Femur (tissue), 1 donor: Measurements from ENCODE around the gene NKG7.

ENCODE experiments used
- DNase-seq: peaks from one replicate; pipeline ENCODE4 v3.0.0-alpha.2; 2017

Gene NKG7

GRCh38 chr19:51389143-51389542, 16.7 kb upstream of the NKG7 start:
- no peak for DNase-seq

- no peak for DNase-seq
Observed at GRCh38 chr19:51387924-51388389, 15.5 kb upstream of the NKG7 start, which contains the start of gene LIM2. Gene LIM2 (minus strand): TSS chr19:51387974. CDS start chr19:51387443, 531 bp downstream.

GRCh38 chr19:51386882-51387520, 14.5 kb upstream of the NKG7 start:
- DNase-seq = no peak

- no peak for DNase-seq
Observed at GRCh38 chr19:51382004-51382403, 9.6 kb upstream of the NKG7 start.

- DNase-seq = no peak
Observed at GRCh38 chr19:51380379-51380778, 7.9 kb upstream of the NKG7 start.

GRCh38 chr19:51377422-51377821, 5.0 kb upstream of the NKG7 start:
- DNase-seq = no peak

- DNase-seq = no peak
Observed at GRCh38 chr19:51375504-51376221, 3.2 kb upstream of the NKG7 start.

- DNase-seq = no peak
Observed at GRCh38 chr19:51372021-51372648, 319 bp downstream of the NKG7 start.

- DNase-seq = no peak
Observed at GRCh38 chr19:51371186-51371690, 1.2 kb downstream of the NKG7 start.

GRCh38 chr19:51370230-51370629, 2.2 kb downstream of the NKG7 start:
- DNase-seq = no peak

GRCh38 chr19:51368366-51369282, 3.8 kb downstream of the NKG7 start, which contains the start of gene CLDND2:
Gene CLDND2 (minus strand): TSS chr19:51369003. CDS start chr19:51368577, 426 bp downstream.
- DNase-seq = no peak

- DNase-seq = peak; percentile 99
Observed at GRCh38 chr19:51367565-51368365, 4.7 kb downstream of the NKG7 start.

GRCh38 chr19:51367255-51367564, 5.2 kb downstream of the NKG7 start:
- DNase-seq = no peak

GRCh38 chr19:51366389-51367254, 5.8 kb downstream of the NKG7 start:
- DNase-seq = peak; percentile 99

- no peak for DNase-seq
Observed at GRCh38 chr19:51365965-51366388, 6.5 kb downstream of the NKG7 start, which contains the start of gene ETFB. Gene ETFB (minus strand): TSS chr19:51366388. CDS start chr19:51366326, 62 bp downstream.

- peak; percentile 36 for DNase-seq
Observed at GRCh38 chr19:51365211-51365964, 7.1 kb downstream of the NKG7 start.

- DNase-seq = no peak
Observed at GRCh38 chr19:51364200-51365106, 8.0 kb downstream of the NKG7 start.

GRCh38 chr19:51361239-51361638, 11.2 kb downstream of the NKG7 start:
- DNase-seq = no peak

- no peak for DNase-seq
Observed at GRCh38 chr19:51359294-51359693, 13.2 kb downstream of the NKG7 start.
